Astrocyte (in vitro differentiated cells and primary cell): ENCODE data around the gene EYS. TPM values are rescaled to one million over a fixed set of nuclear protein-coding genes. Genes with fewer than 3 reads are reported as not detected.

Experiments
- DNase-seq: peaks from one replicate; pipeline ENCODE4 v3.0.0-alpha.2; 2010; ENCODE audit warnings: low read depth
- FAIRE-seq: peaks from 2 replicates; lab custom pipeline; 2011; peaks lifted over from hg19 to GRCh38; lab: Jason Lieb, UNC
- H2AFZ ChIP-seq: 2 replicates; pipeline ENCODE4 v1.6.0; 2012; ENCODE audit warnings: low read depth, low read length, inconsistent platforms
- H3K27ac ChIP-seq: 2 replicates; pipeline ENCODE4 v1.5.1; 2011; ENCODE audit warnings: low read depth, low read length, inconsistent platforms
- H3K27me3 ChIP-seq: 2 replicates; pipeline ENCODE4 v1.6.0; 2011; ENCODE audit warnings: low read length, inconsistent platforms; ENCODE audit not compliant: insufficient read depth
- H3K36me3 ChIP-seq: 2 replicates; pipeline ENCODE4 v1.5.1; 2011; ENCODE audit warnings: low read length, inconsistent platforms; ENCODE audit not compliant: insufficient read depth
- H3K4me1 ChIP-seq: 2 replicates; pipeline ENCODE4 v1.5.1; 2011; ENCODE audit warnings: low read length, inconsistent platforms; ENCODE audit not compliant: insufficient read depth
- H3K4me2 ChIP-seq: 2 replicates; pipeline ENCODE4 v1.6.0; 2012; ENCODE audit warnings: low read length, inconsistent platforms
- H3K4me3 ChIP-seq: 2 replicates; pipeline ENCODE4 v1.5.1; 2011; ENCODE audit warnings: low read depth, mild to moderate bottlenecking, low read length, inconsistent platforms; ENCODE audit not compliant: insufficient read depth
- H3K79me2 ChIP-seq: 2 replicates; pipeline ENCODE4 v1.6.0; 2012; ENCODE audit warnings: mild to moderate bottlenecking, low read length, inconsistent platforms; ENCODE audit not compliant: insufficient read depth
- H3K9ac ChIP-seq: 2 replicates; pipeline ENCODE4 v1.6.0; 2012; ENCODE audit warnings: mild to moderate bottlenecking, low read length, inconsistent platforms
- H3K9me3 ChIP-seq: 2 replicates; pipeline ENCODE4 v1.5.1; 2012; ENCODE audit warnings: low read depth, mild to moderate bottlenecking, low read length, inconsistent platforms; ENCODE audit not compliant: insufficient read depth
- H4K20me1 ChIP-seq: 2 replicates; pipeline ENCODE4 v1.6.0; 2012; ENCODE audit warnings: low read length, inconsistent platforms; ENCODE audit not compliant: insufficient read depth
- H3K27ac Mint-ChIP-seq: one replicate; pipeline ENCODE4 v1.8.0; 2021; ENCODE audit warnings: mild to moderate bottlenecking, mixed read lengths; ENCODE audit not compliant: unreplicated experiment
- H3K27me3 Mint-ChIP-seq: one replicate; pipeline ENCODE4 v1.8.0; 2021; ENCODE audit warnings: low read depth, mixed read lengths; ENCODE audit not compliant: unreplicated experiment
- H3K36me3 Mint-ChIP-seq: one replicate; pipeline ENCODE4 v1.8.0; 2021; ENCODE audit warnings: low read depth, mixed read lengths; ENCODE audit not compliant: unreplicated experiment
- H3K4me1 Mint-ChIP-seq: one replicate; pipeline ENCODE4 v1.8.0; 2021; ENCODE audit warnings: low read depth, mixed read lengths; ENCODE audit not compliant: unreplicated experiment
- H3K4me3 Mint-ChIP-seq: one replicate; pipeline ENCODE4 v1.8.0; 2021; ENCODE audit warnings: mild to moderate bottlenecking, moderate library complexity, mixed read lengths; ENCODE audit not compliant: unreplicated experiment
- H3K9me3 Mint-ChIP-seq: one replicate; pipeline ENCODE4 v1.8.0; 2021; ENCODE audit warnings: mild to moderate bottlenecking, mixed read lengths; ENCODE audit not compliant: unreplicated experiment
- CTCF ChIP-seq: IDR thresholded peaks from 2 replicates; pipeline ENCODE4 v1.5.1; 2011; ENCODE audit warnings: low read depth, mild to moderate bottlenecking, inconsistent platforms, low read length, moderate library complexity; ENCODE audit not compliant: insufficient read depth
- EZH2 ChIP-seq: IDR thresholded peaks from 2 replicates; pipeline ENCODE4 v1.6.1; 2012; ENCODE audit warnings: mild to moderate bottlenecking, low read length, inconsistent platforms; ENCODE audit not compliant: insufficient read depth
- total RNA-seq: library from RNA; stranded (reverse); gene quantifications from 2 replicates; pipeline ENCODE4 v1.2.1, GENCODE V29; 2021

EYS gene
- total RNA-seq, 1 donor from 2014 or later = 0.16 TPM

DNA sequence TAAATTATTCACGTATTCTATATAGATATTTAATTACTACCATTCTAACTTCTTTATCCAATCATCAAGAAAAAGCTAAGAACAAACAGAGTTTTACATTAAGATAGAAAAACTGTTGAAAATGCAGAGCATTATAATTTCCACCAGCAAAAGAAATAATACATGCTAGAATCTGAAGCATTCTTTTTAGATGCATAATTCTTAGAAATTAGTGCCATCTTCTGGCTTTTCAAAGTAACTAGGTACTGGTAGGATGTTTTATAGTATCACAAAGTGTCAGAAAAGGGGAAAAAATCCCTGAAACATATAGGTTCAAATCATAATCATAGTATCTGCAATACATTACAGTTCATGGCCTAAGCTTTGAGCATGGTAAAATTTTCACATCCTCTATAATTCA, 1892.6 kb downstream of the EYS start:
- Histone ChIP-seq H3K4me3 (no peak overlapping the region), H4K20me1 (no peaks in the 10 kb centered on the region), H3K36me3 (no peaks in the 10 kb centered on the region), H3K27ac (no peak overlapping the region), H3K79me2 (no peaks in the 10 kb centered on the region), H3K9me3 (no peaks in the 10 kb centered on the region), H2AFZ (no peak overlapping the region), H3K9ac (no peak overlapping the region), H3K27me3 (no peaks in the 10 kb centered on the region), H3K4me2 (no peak overlapping the region), H3K4me1 (no peaks in the 10 kb centered on the region)
- no peak for TF ChIP-seq EZH2
- TF ChIP-seq CTCF = no peak
- Mint-ChIP-seq H3K4me3 (no peak overlapping the region), H3K36me3 (no peaks in the 10 kb centered on the region), H3K27me3 (no peaks in the 10 kb centered on the region), H3K27ac (no peak overlapping the region), H3K4me1 (no peaks in the 10 kb centered on the region), H3K9me3 (no peaks in the 10 kb centered on the region)
- FAIRE-seq = no peak
- no peak for DNase-seq

DNA sequence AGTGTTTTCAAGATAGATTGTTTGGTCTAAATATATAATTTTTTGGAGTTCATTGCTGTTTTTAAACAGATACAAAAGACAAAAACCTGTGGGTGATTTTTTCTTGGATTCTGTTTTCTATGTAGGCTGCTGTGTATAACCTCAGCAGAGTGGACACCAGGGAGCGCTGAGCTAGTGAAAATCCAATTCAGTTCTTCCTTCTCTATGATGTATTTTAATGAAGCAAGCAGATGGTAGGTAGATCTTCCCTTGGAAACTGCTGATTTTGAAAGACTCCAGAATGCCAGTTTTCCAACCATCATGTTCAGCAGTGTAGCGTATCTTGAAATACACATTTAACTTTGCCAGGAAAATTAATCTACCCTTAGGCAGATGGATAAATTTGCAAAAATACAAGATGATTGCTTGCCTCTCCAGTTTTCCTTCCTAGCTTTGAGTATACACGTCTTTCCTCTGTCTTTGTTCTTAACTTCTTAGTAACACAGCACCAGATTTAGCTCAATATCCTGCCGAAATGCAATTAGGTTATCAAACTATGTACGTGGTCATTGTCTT, 1893.4 kb downstream of the EYS start:
- Mint-ChIP-seq H3K27ac (no peak overlapping the region), H3K9me3 (no peaks in the 10 kb centered on the region), H3K4me3 (no peak overlapping the region)

More for the DNA sequence above, 1893.4 kb downstream of the EYS start:
- no peaks in the 10 kb centered on the region for H3K9me3 ChIP-seq
- no peaks in the 10 kb centered on the region for H3K79me2 ChIP-seq
- H3K4me2 ChIP-seq = no peak overlapping the region
- H3K4me1 ChIP-seq = no peaks in the 10 kb centered on the region
- H4K20me1 ChIP-seq = no peaks in the 10 kb centered on the region
- H2AFZ ChIP-seq = no peak overlapping the region
- no peaks in the 10 kb centered on the region for H3K36me3 ChIP-seq
- H3K27me3 ChIP-seq = no peaks in the 10 kb centered on the region
- H3K27me3 Mint-ChIP-seq = no peaks in the 10 kb centered on the region
- H3K36me3 Mint-ChIP-seq = no peaks in the 10 kb centered on the region
- no peak overlapping the region for H3K27ac ChIP-seq
- H3K4me3 ChIP-seq = no peak overlapping the region
- no peak for DNase-seq
- H3K9ac ChIP-seq = no peak overlapping the region
- no peaks in the 10 kb centered on the region for H3K4me1 Mint-ChIP-seq
- FAIRE-seq = peak; percentile 23
- TF ChIP-seq CTCF = no peak
- TF ChIP-seq EZH2 = no peak
